HG02884 (cell line): ENCODE measurements around the gene IGSF21.
"Not testable (repeated sequence)": the region's sequence is repeated elsewhere in the genome, so short reads cannot be mapped to it uniquely, and the experiment has no call there.

Source experiments
- ATAC-seq: cut with Tn5 transposase; IDR thresholded peaks from one replicate; pipeline ENCODE4 v1.9.1; 2021; ENCODE audit warnings: mild to moderate bottlenecking, moderate library complexity; ENCODE audit not compliant: unreplicated experiment

IGSF21 gene

GRCh38 chr1:18144916-18145647 lies 37.5 kb downstream of the IGSF21 start:
- no peak for ATAC-seq

GRCh38 chr1:18145851-18146618 lies 38.4 kb downstream of the IGSF21 start:
- ATAC-seq: no peak

DNA sequence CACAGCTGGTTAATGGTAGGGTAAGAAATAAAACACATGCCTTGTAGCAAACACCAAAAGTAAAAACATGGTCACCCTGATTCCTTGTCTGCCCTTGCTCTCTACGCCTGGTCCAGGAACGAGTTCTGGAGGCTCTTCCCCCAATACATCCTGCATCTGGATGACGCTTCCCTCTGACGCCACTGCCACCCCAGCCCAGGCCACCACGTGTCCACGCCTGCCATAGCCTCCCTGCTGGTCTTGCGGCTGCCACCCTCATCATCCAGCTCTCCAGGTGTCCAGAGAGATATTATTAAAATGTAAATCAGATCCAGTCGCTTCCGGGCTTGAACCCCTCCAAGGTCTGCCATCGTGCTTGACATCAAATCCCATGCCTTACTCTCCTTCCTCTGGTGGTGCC lies 39.3 kb downstream of the IGSF21 start:
- no peak for ATAC-seq

- no peak for ATAC-seq
These were observed 40.1 kb downstream of the IGSF21 start for GRCh38 chr1:18147672-18148071.

- no peak for ATAC-seq
These were observed 40.9 kb downstream of the IGSF21 start for GRCh38 chr1:18148461-18148860.

DNA sequence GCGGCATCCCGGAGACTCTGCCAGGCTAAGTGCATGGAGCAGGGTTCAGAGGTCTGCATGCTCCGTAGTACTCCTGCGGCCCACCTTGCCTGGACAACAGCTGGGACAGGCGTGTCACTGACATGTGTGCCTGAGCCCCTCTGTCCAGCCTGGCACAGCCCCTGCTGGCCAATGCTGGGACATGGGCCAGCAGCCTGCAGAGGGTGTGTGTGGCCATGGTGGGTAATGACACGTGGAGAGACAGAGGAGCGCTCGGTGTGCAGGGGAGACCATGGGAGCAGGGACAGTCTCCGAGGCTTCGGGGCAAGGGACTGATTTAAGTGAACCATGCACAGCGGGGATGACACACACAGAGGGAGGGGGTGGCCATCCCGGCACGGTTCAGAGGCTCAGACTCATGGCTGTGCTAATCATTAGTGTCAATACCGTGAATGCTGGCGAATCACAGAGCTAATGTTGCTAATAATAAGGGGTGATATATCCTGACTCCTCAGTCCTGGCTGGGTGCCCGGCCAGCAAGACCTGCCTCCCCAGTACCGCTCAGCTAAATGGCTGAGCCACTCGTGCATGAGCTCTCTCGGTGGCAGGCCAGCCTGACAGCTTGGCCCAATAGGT lies 41.5 kb downstream of the IGSF21 start:
- no peak for ATAC-seq

DNA sequence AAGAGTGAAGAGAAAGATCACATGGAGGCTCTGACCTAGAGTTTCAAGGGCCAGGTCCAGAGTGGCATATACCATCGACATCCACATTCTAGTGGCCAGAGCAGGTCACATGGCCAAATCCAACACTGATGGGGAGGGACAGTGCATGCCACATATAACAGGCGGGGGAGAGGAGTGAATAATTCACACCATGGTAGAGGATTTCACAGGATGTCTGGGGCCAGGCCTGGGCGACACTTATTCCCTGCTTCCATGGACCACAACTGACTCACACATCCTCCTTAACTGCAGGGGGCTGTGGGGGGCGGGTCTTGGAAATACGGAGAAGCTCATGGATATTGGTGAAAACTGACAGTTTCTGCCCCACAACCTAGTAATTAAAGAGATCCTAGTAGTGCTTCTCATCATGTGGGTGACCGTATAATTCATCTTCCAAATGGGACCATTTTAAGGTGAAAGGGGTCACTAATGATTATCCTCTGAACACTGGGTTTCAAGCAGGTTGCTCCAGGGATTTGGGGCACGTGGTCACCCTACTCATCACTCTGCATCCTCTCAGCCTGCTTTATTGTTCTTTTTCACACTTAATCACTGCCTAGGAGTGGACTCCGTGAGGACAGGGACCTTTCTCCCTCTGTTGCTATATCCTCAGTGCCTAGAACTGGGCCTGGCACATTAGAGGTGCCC lies 44.0 kb downstream of the IGSF21 start:
- no peak for ATAC-seq

GRCh38 chr1:18154430-18155194 lies 47.0 kb downstream of the IGSF21 start:
- no peak for ATAC-seq

GRCh38 chr1:18155881-18156385 lies 48.3 kb downstream of the IGSF21 start:
- ATAC-seq: no peak

DNA sequence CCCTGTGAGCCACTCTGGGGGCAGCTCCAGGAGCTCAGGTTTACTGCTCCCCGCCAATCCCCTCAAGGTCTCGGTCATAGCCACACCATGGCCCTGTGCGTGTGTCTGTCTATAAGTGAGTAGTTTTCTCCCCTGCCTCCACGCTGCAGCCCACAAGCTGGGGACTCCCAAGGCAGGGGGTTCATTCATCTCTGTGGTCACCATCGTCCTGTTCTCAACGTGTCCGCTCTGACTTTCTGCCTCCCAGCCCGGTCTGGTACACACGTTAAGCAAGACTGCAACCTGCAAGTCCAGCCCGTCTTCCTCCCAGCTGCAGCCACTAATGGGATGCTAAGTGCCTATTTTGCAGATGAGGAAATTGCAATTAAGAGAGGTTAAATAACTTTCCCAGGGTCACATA lies 49.8 kb downstream of the IGSF21 start:
- no peak for ATAC-seq

GRCh38 chr1:18157968-18158367 lies 50.4 kb downstream of the IGSF21 start:
- ATAC-seq: no peak

GRCh38 chr1:18158714-18159113 lies 51.1 kb downstream of the IGSF21 start:
- no peak for ATAC-seq

DNA sequence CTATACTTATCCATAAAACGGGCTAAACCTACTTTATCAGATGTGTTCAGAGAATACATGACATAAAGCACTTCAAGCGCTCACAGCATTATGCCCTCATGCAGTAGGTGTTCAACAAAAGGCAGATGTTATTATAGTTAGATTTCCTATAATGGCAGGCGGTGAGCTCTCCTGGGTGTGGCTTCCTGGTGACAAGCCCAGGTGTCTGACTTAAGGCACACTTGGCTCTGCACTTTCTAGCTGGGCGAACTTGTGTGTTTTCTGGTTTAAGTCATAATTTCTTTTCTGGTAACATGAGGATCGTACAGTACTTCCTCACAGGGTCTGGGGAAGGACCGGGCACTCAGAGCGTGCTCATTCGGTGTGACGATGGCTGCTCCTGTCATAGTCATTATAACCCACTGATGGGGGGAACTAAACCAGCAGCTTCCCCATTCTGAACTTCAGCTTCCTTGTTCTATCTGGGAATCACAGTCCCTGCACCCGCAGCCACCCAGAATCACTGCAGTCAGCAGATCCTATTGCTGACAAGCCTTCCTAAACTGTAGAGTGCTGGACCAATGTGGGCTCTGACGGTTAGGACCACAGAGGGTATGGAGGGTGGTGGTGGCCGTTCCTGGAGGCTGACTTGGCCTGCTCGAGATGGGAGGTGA lies 52.8 kb downstream of the IGSF21 start:
- ATAC-seq: no peak

GRCh38 chr1:18161690-18162089 lies 54.1 kb downstream of the IGSF21 start:
- ATAC-seq: no peak

DNA sequence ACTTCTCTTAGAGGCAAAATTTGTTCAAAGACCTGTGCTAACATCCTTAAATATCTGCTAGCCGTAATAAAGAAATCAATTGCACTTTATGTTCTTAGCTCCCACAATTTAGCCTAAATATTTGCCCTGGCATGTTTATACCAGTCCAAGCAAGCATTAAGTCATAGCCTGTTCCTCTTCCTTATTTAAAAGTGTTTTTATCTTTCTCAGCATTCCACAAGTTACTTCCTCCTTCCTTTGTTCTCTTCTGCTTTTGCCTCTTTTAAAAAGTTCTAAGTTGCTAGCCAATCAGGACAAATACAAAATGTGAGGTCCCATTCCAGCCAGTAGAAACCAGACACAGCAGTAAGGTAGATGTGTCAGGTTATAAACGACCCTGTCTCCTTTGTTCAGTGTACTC lies 58.0 kb downstream of the IGSF21 start:
- ATAC-seq: not testable (repeated sequence)

- no peak for ATAC-seq
These were observed 58.7 kb downstream of the IGSF21 start for GRCh38 chr1:18166341-18166740.

- ATAC-seq: no peak
These were observed 59.3 kb downstream of the IGSF21 start for GRCh38 chr1:18166929-18167328.

- no peak for ATAC-seq
These were observed 62.8 kb downstream of the IGSF21 start for GRCh38 chr1:18170444-18170843.

GRCh38 chr1:18174037-18174436 lies 66.4 kb downstream of the IGSF21 start:
- no peak for ATAC-seq

DNA sequence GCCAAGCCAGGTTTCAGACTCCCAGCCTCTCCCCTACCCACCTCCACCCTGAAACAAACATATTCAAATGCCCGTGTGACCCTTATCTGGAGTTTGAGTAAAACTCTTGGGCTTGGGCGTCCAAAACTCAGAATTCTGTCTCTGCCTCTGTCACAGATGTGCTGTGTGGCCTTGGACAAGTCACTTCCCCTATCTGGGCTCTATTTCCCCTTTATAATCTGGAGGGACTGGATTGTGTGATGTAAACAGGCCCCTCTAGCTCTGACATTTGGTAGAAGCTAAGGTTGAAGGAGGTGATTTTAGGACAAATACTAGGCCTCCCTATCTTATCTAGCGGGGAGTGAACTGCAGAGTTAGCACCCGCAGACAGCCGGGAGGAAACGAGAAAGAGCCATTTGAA lies 67.5 kb downstream of the IGSF21 start:
- no peak for ATAC-seq
